ENCODE measurements around the gene DND1. TPM values are rescaled to one million over a fixed set of nuclear protein-coding genes. Genes with fewer than 3 reads are reported as not detected.
"Not testable (repeated sequence)": the region's sequence is repeated elsewhere in the genome, so short reads cannot be mapped to it uniquely, and the experiment has no call there.

Gene DND1
- polyA plus RNA-seq, 1 donor = 0.22 TPM

GRCh38 chr5:140672455-140673186, 755 bp downstream of the DND1 start:
- H3K27ac ChIP-seq (ENCODE audit: low read length) = no peak overlapping the region
- no peaks in the 10 kb centered on the region for H3K9me3 ChIP-seq (ENCODE audit: control insufficient read depth, low read depth, low read length)
- no peaks in the 10 kb centered on the region for H3K4me1 ChIP-seq (ENCODE audit: control insufficient read depth, insufficient read depth, low read length)
- H3K4me3 ChIP-seq (ENCODE audit: low read length) = no peak overlapping the region
- H3K36me3 ChIP-seq (ENCODE audit: control insufficient read depth, insufficient read depth, low read length) = peaks cover 76% of the 10 kb centered on the region
- no CpG with 5 or more reads among the region's 70 CpGs for WGBS (ENCODE audit: insufficient coverage, low lambda C conversion rate)
- no peaks in the 10 kb centered on the region for H3K27me3 ChIP-seq (ENCODE audit: control insufficient read depth, insufficient read depth, low read length)
- peak in 1 of 2 donors; percentile 47 for DNase-seq

- WGBS (ENCODE audit: insufficient coverage, low lambda C conversion rate) = no CpG with 5 or more reads among the region's 7 CpGs
- Histone ChIP-seq H3K9me3 (ENCODE audit: control insufficient read depth, low read depth, low read length) (no peaks in the 10 kb centered on the region), H3K27me3 (ENCODE audit: control insufficient read depth, insufficient read depth, low read length) (no peaks in the 10 kb centered on the region), H3K4me3 (ENCODE audit: low read length) (no peak overlapping the region), H3K27ac (ENCODE audit: low read length) (no peak overlapping the region), H3K4me1 (ENCODE audit: control insufficient read depth, insufficient read depth, low read length) (no peaks in the 10 kb centered on the region), H3K36me3 (ENCODE audit: control insufficient read depth, insufficient read depth, low read length) (peaks cover 70% of the 10 kb centered on the region)
- DNase-seq = peak in 1 of 2 donors; percentile 9
Observed at GRCh38 chr5:140671472-140672125, 1.8 kb downstream of the DND1 start.

- peaks cover 64% of the 10 kb centered on the region for H3K36me3 ChIP-seq (ENCODE audit: control insufficient read depth, insufficient read depth, low read length)
- H3K4me3 ChIP-seq (ENCODE audit: low read length); H3K4me1 ChIP-seq (ENCODE audit: control insufficient read depth, insufficient read depth, low read length); H3K27ac ChIP-seq (ENCODE audit: low read length); H3K9me3 ChIP-seq (ENCODE audit: control insufficient read depth, low read depth, low read length); H3K27me3 ChIP-seq (ENCODE audit: control insufficient read depth, insufficient read depth, low read length); DNase-seq: not testable (repeated sequence)
- WGBS (ENCODE audit: insufficient coverage, low lambda C conversion rate) = no CpG with 5 or more reads among the region's 4 CpGs
Observed at GRCh38 chr5:140671035-140671434, 2.3 kb downstream of the DND1 start.

- H3K27ac ChIP-seq (ENCODE audit: low read length) = peak within 1 kb of the TSS; percentile 89
- H3K9me3 ChIP-seq (ENCODE audit: control insufficient read depth, low read depth, low read length) = no peaks in the 10 kb centered on the region
- H3K4me3 ChIP-seq (ENCODE audit: low read length) = peak within 1 kb of the TSS; percentile 99
- H3K27me3 ChIP-seq (ENCODE audit: control insufficient read depth, insufficient read depth, low read length) = no peaks in the 10 kb centered on the region
- H3K36me3 ChIP-seq (ENCODE audit: control insufficient read depth, insufficient read depth, low read length) = peaks cover 61% of the 10 kb centered on the region
- WGBS (ENCODE audit: insufficient coverage, low lambda C conversion rate) = no CpG with 5 or more reads among the region's 54 CpGs
- peak; percentile 91 to 97 for DNase-seq
- peaks cover 3% of the 10 kb centered on the region for H3K4me1 ChIP-seq (ENCODE audit: control insufficient read depth, insufficient read depth, low read length)
Observed at GRCh38 chr5:140664359-140665119, 8.8 kb downstream of the DND1 start, which contains the start of gene WDR55. TSS of gene WDR55 (plus strand) at chr5:140664904. CDS start at chr5:140664913, 9 bp downstream.

- Histone ChIP-seq H3K9me3 (ENCODE audit: control insufficient read depth, low read depth, low read length) (no peaks in the 10 kb centered on the region), H3K36me3 (ENCODE audit: control insufficient read depth, insufficient read depth, low read length) (peaks cover 61% of the 10 kb centered on the region), H3K27ac (ENCODE audit: low read length) (peak overlapping the region; percentile 89), H3K27me3 (ENCODE audit: control insufficient read depth, insufficient read depth, low read length) (no peaks in the 10 kb centered on the region), H3K4me3 (ENCODE audit: low read length) (peak overlapping the region; percentile 99), H3K4me1 (ENCODE audit: control insufficient read depth, insufficient read depth, low read length) (peaks cover 3% of the 10 kb centered on the region)
- WGBS (ENCODE audit: insufficient coverage, low lambda C conversion rate) = no CpG with 5 or more reads among the region's 18 CpGs
- no peak for DNase-seq
Observed at GRCh38 chr5:140664030-140664358, 9.4 kb downstream of the DND1 start.

GRCh38 chr5:140660371-140660770, 13.0 kb downstream of the DND1 start:
- H3K4me1 ChIP-seq (ENCODE audit: control insufficient read depth, insufficient read depth, low read length); H3K27ac ChIP-seq (ENCODE audit: low read length); H3K27me3 ChIP-seq (ENCODE audit: control insufficient read depth, insufficient read depth, low read length); H3K4me3 ChIP-seq (ENCODE audit: low read length); H3K9me3 ChIP-seq (ENCODE audit: control insufficient read depth, low read depth, low read length); DNase-seq: not testable (repeated sequence)
- peaks cover 76% of the 10 kb centered on the region for H3K36me3 ChIP-seq (ENCODE audit: control insufficient read depth, insufficient read depth, low read length)
- no CpG with 5 or more reads among the region's 6 CpGs for WGBS (ENCODE audit: insufficient coverage, low lambda C conversion rate)

GRCh38 chr5:140658870-140659269, 14.5 kb downstream of the DND1 start:
- no peak for DNase-seq
- H3K9me3 ChIP-seq (ENCODE audit: control insufficient read depth, low read depth, low read length) = no peaks in the 10 kb centered on the region

GRCh38 chr5:140647042-140647419, 26.3 kb downstream of the DND1 start:
- no CpG with 5 or more reads among the region's 27 CpGs for WGBS (ENCODE audit: insufficient coverage, low lambda C conversion rate)
- H3K4me1 ChIP-seq (ENCODE audit: control insufficient read depth, insufficient read depth, low read length) = peaks cover 6% of the 10 kb centered on the region
- H3K27me3 ChIP-seq (ENCODE audit: control insufficient read depth, insufficient read depth, low read length) = no peaks in the 10 kb centered on the region
- peak overlapping the region; percentile 69 for H3K27ac ChIP-seq (ENCODE audit: low read length)
- H3K9me3 ChIP-seq (ENCODE audit: control insufficient read depth, low read depth, low read length) = no peaks in the 10 kb centered on the region
- peak in 1 of 2 donors; percentile 43 for DNase-seq
- peaks cover 53% of the 10 kb centered on the region for H3K36me3 ChIP-seq (ENCODE audit: control insufficient read depth, insufficient read depth, low read length)
- peak overlapping the region; percentile 66 for H3K4me3 ChIP-seq (ENCODE audit: low read length)

More at GRCh38 chr5:140658870-140659269, 14.5 kb downstream of the DND1 start:
- no peaks in the 10 kb centered on the region for H3K4me1 ChIP-seq (ENCODE audit: control insufficient read depth, insufficient read depth, low read length)
- H3K27me3 ChIP-seq (ENCODE audit: control insufficient read depth, insufficient read depth, low read length) = no peaks in the 10 kb centered on the region
- H3K27ac ChIP-seq (ENCODE audit: low read length) = no peak overlapping the region
- H3K4me3 ChIP-seq (ENCODE audit: low read length) = no peak overlapping the region
- 100% methylated on average over 14 of the region's 17 CpGs for WGBS (ENCODE audit: insufficient coverage, low lambda C conversion rate)
- H3K36me3 ChIP-seq (ENCODE audit: control insufficient read depth, insufficient read depth, low read length) = peaks cover 88% of the 10 kb centered on the region

- no CpG with 5 or more reads among the region's 3 CpGs for WGBS (ENCODE audit: insufficient coverage, low lambda C conversion rate)
- H3K4me1 ChIP-seq (ENCODE audit: control insufficient read depth, insufficient read depth, low read length) = peaks cover 20% of the 10 kb centered on the region
- H3K27ac ChIP-seq (ENCODE audit: low read length) = no peak overlapping the region
- H3K27me3 ChIP-seq (ENCODE audit: control insufficient read depth, insufficient read depth, low read length) = peaks cover 2% of the 10 kb centered on the region
- no peak overlapping the region for H3K4me3 ChIP-seq (ENCODE audit: low read length)
- no peaks in the 10 kb centered on the region for H3K9me3 ChIP-seq (ENCODE audit: control insufficient read depth, low read depth, low read length)
- no peak for DNase-seq
- H3K36me3 ChIP-seq (ENCODE audit: control insufficient read depth, insufficient read depth, low read length) = peaks cover 34% of the 10 kb centered on the region
Observed at GRCh38 chr5:140642718-140643117, 30.7 kb downstream of the DND1 start.

- H3K9me3 ChIP-seq (ENCODE audit: control insufficient read depth, low read depth, low read length) = no peaks in the 10 kb centered on the region
- no peak overlapping the region for H3K27ac ChIP-seq (ENCODE audit: low read length)
- no peak overlapping the region for H3K4me3 ChIP-seq (ENCODE audit: low read length)
- peaks cover 2% of the 10 kb centered on the region for H3K27me3 ChIP-seq (ENCODE audit: control insufficient read depth, insufficient read depth, low read length)
- DNase-seq = no peak
- H3K36me3 ChIP-seq (ENCODE audit: control insufficient read depth, insufficient read depth, low read length) = peaks cover 34% of the 10 kb centered on the region
- H3K4me1 ChIP-seq (ENCODE audit: control insufficient read depth, insufficient read depth, low read length) = peaks cover 20% of the 10 kb centered on the region
- WGBS (ENCODE audit: insufficient coverage, low lambda C conversion rate) = no CpG with 5 or more reads among the region's 8 CpGs
Observed at GRCh38 chr5:140641716-140642115, 31.7 kb downstream of the DND1 start.
